Panc1 (cell line): ENCODE data around the gene USF3. TPM values are rescaled to one million over a fixed set of nuclear protein-coding genes. Genes with fewer than 3 reads are reported as not detected.

ENCODE experiments used
- ATAC-seq: fragments of 200-7000 bp; cut with Tn5 transposase; 2 replicates; pipeline ENCODE4 v1.9.1; 2020; ENCODE audit warnings: mild to moderate bottlenecking, moderate library complexity
- BruUV-seq: library from RNA; stranded (reverse); fragments of 400-500 nt; replicated peaks from 2 replicates; lab custom pipeline; 2021; lab: Mats Ljungman, UMichigan
- CTCF ChIA-PET: fragments of 300-600 bp; sonication (Branson Sonifier 250); formaldehyde crosslinking; loops from one replicate; lab custom pipeline; 2022; ENCODE audit warnings: antibody characterized with exemption; lab: Charles Lee
- POLR2A ChIA-PET: fragments of 300-600 bp; sonication (Branson Sonifier 250); formaldehyde crosslinking; loops from one replicate; lab custom pipeline; 2022; ENCODE audit warnings: antibody characterized with exemption; lab: Charles Lee
- DNase-seq: peaks from one replicate; pipeline ENCODE4 v3.0.0-alpha.2; 2010; ENCODE audit warnings: low read depth, low spot score
- H3K27ac ChIP-seq: 2 replicates; pipeline ENCODE4 v1.5.1; 2011; ENCODE audit warnings: mild to moderate bottlenecking, low read length, inconsistent platforms
- H3K27me3 ChIP-seq: fragments of 200-500 bp; sonication (Bioruptor generic); 2 replicates; pipeline ENCODE4 v1.6.0; 2014; ENCODE audit warnings: low read length, inconsistent platforms; ENCODE audit not compliant: control insufficient read depth, insufficient read depth
- H3K36me3 ChIP-seq: fragments of 200-500 bp; sonication (Bioruptor generic); 2 replicates; pipeline ENCODE4 v1.5.1; 2014; ENCODE audit warnings: inconsistent platforms, mild to moderate bottlenecking, low read length, moderate library complexity; ENCODE audit not compliant: control insufficient read depth, insufficient read depth
- H3K4me1 ChIP-seq: 2 replicates; pipeline ENCODE4 v1.5.1; 2011; ENCODE audit warnings: inconsistent platforms, mild to moderate bottlenecking, low read length, moderate library complexity; ENCODE audit not compliant: control insufficient read depth, insufficient read depth
- H3K4me3 ChIP-seq, 2 experiments: 2 replicates each; pipeline ENCODE4 v1.5.1; 2011 to 2012; ENCODE audit warnings: low read depth in 2 of 2, low read length in 2 of 2, mild to moderate bottlenecking in 2 of 2, inconsistent platforms in 1 of 2, moderate library complexity in 1 of 2
- H3K9me3 ChIP-seq: fragments of 200-500 bp; sonication (Bioruptor generic); 2 replicates; pipeline ENCODE4 v1.5.1; 2014; ENCODE audit warnings: low read depth, mild to moderate bottlenecking, inconsistent platforms, low read length, moderate library complexity; ENCODE audit not compliant: control insufficient read depth, insufficient read depth
- POLR2AphosphoS5 ChIP-seq: IDR thresholded peaks from 2 replicates; pipeline ENCODE4 v1.6.1; 2012; ENCODE audit warnings: mild to moderate bottlenecking, low read depth, low read length, moderate library complexity
- SIN3A ChIP-seq: IDR thresholded peaks from 2 replicates; pipeline ENCODE4 v1.6.1; 2012; ENCODE audit warnings: low read depth, mild to moderate bottlenecking, low read length, moderate library complexity, borderline replicate concordance; ENCODE audit not compliant: insufficient read depth
- TCF7L2 ChIP-seq: IDR thresholded peaks from 2 replicates; pipeline ENCODE4 v1.6.1; 2011; ENCODE audit warnings: mild to moderate bottlenecking, low read depth, low read length, inconsistent platforms
- in situ Hi-C: cut with HindIII; loops from 2 replicates; pipeline ENCODE4 v1.10.0; 2016; ENCODE audit warnings: low sequenced_read_pairs, low pct_unique_long_range_greater_than_20kb
- intact Hi-C: fragments of 100-400 bp; cut with micrococcal nuclease; formaldehyde crosslinking; loops from one replicate; pipeline ENCODE4 v1.10.0; 2022; ENCODE audit not compliant: unreplicated experiment
- total RNA-seq: library from RNA; stranded (reverse); gene quantifications from one replicate; pipeline ENCODE4 v1.2.1, GENCODE V29; 2021; ENCODE audit not compliant: unreplicated experiment
- TF ChIP-seq, protein P1 (sequence below), 2 experiments: IDR thresholded peaks; 2 replicates each; pipeline ENCODE4 v1.6.1; 2011 to 2012; ENCODE audit warnings: low read depth in 2 of 2, control low read depth in 1 of 2, low read length in 1 of 2, mild to moderate bottlenecking in 1 of 2, moderate library complexity in 1 of 2; ENCODE audit not compliant: insufficient read depth in 1 of 2
- TF ChIP-seq, protein P2 (sequence below): fragments of 450-650 bp; IDR thresholded peaks from 2 replicates; pipeline ENCODE4 v1.5.1; 2017; ENCODE audit warnings: mild to moderate bottlenecking

The USF3 gene
- total RNA-seq, 1 experiment from 2014 or later: 18.2 TPM

DNA sequence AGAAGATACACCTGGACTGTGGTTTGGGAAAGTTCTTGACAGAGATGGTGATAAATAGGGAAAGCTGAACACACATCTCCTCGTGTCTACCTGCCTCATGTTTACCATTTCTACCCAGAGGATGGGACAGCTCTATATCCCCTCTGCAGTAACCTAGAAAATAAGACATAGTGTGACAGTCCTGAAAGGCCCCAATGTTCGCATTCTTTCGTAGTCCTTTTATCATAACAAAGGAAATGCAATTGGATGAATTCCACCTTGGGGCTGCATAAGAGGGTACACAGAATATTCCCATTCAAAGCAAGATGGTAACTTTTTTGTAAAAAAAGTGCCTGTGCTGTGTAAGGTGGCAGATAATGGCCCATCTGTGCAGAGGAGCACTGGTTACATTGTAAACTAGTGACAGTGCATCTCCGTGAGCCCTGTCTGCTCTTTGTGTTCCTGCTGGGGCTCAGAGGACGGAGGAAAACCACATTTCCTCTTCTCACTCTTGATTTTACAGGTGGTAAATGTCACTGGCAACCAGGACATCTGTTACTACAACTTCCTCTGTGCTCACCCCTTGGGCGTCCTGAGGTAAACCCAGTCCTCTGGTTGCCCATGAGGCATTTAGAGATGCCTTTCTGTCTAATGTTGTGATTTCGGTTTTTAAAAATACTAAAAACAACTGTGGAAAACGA is 89.8 kb downstream of the USF3 start:
- Histone ChIP-seq H3K4me3 (no peak overlapping the region), H3K9me3 (no peaks in the 10 kb centered on the region), H3K27ac (no peak overlapping the region), H3K4me1 (no peaks in the 10 kb centered on the region), H3K36me3 (no peaks in the 10 kb centered on the region), H3K27me3 (peaks cover 28% of the 10 kb centered on the region)
- no TSS peak for BruUV-seq
- no peak for ATAC-seq
- in situ Hi-C loops (no loop called here), intact Hi-C loops (no loop called here)
- TF ChIP-seq, protein P1, sequence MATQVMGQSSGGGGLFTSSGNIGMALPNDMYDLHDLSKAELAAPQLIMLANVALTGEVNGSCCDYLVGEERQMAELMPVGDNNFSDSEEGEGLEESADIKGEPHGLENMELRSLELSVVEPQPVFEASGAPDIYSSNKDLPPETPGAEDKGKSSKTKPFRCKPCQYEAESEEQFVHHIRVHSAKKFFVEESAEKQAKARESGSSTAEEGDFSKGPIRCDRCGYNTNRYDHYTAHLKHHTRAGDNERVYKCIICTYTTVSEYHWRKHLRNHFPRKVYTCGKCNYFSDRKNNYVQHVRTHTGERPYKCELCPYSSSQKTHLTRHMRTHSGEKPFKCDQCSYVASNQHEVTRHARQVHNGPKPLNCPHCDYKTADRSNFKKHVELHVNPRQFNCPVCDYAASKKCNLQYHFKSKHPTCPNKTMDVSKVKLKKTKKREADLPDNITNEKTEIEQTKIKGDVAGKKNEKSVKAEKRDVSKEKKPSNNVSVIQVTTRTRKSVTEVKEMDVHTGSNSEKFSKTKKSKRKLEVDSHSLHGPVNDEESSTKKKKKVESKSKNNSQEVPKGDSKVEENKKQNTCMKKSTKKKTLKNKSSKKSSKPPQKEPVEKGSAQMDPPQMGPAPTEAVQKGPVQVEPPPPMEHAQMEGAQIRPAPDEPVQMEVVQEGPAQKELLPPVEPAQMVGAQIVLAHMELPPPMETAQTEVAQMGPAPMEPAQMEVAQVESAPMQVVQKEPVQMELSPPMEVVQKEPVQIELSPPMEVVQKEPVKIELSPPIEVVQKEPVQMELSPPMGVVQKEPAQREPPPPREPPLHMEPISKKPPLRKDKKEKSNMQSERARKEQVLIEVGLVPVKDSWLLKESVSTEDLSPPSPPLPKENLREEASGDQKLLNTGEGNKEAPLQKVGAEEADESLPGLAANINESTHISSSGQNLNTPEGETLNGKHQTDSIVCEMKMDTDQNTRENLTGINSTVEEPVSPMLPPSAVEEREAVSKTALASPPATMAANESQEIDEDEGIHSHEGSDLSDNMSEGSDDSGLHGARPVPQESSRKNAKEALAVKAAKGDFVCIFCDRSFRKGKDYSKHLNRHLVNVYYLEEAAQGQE (IDR thresholded peaks at IDR 0.05; ENCODE audit: insufficient read depth in 1 of 2, low read depth in 2 of 2, low read length in 1 of 2): no peak
- TF ChIP-seq POLR2AphosphoS5 (no peak), SIN3A (no peak), TCF7L2 (no peak)
- TF ChIP-seq, protein P2, sequence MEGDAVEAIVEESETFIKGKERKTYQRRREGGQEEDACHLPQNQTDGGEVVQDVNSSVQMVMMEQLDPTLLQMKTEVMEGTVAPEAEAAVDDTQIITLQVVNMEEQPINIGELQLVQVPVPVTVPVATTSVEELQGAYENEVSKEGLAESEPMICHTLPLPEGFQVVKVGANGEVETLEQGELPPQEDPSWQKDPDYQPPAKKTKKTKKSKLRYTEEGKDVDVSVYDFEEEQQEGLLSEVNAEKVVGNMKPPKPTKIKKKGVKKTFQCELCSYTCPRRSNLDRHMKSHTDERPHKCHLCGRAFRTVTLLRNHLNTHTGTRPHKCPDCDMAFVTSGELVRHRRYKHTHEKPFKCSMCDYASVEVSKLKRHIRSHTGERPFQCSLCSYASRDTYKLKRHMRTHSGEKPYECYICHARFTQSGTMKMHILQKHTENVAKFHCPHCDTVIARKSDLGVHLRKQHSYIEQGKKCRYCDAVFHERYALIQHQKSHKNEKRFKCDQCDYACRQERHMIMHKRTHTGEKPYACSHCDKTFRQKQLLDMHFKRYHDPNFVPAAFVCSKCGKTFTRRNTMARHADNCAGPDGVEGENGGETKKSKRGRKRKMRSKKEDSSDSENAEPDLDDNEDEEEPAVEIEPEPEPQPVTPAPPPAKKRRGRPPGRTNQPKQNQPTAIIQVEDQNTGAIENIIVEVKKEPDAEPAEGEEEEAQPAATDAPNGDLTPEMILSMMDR: no peak
- no peak for DNase-seq
- ChIA-PET CTCF (no interaction called here), POLR2A (no interaction called here)

DNA sequence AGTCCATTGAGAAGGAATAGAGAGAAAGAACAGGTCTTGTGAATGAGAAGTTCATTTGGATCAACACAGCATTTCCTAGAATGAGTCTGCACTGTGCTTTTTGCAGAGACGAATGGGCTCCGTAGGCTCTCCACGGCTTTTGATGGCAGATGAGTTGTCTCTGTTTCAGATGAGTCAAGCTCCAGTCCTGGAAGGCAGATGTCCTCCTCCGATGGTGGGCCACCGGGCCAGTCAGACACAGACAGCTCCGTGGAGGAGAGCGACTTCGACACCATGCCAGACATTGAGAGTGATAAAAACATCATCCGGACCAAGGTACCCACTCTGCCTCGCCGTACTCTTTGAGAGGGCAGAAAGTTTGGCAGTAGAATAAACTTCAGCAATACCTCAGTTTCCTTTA is 93.6 kb downstream of the USF3 start:
- H3K4me3 ChIP-seq: no peak overlapping the region
- no peak overlapping the region for H3K27ac ChIP-seq
- no peaks in the 10 kb centered on the region for H3K36me3 ChIP-seq
- H3K27me3 ChIP-seq: peaks cover 24% of the 10 kb centered on the region
- ATAC-seq: no peak
- ChIA-PET POLR2A (no interaction called here), CTCF (interaction anchor here (0.6 kb wide), 1 partner anchor 133 kb away, joined by 3 read pairs; no protein-coding TSS in a partner anchor)
- no peaks in the 10 kb centered on the region for H3K9me3 ChIP-seq
- intact Hi-C loops: no loop called here
- DNase-seq: no peak
- in situ Hi-C loops: no loop called here
- H3K4me1 ChIP-seq: no peaks in the 10 kb centered on the region
- TF ChIP-seq POLR2AphosphoS5: no peak
- TF ChIP-seq, protein P1 (IDR thresholded peaks at IDR 0.05; ENCODE audit: insufficient read depth in 1 of 2, low read depth in 2 of 2, low read length in 1 of 2): no peak
- no peak for TF ChIP-seq SIN3A
- TF ChIP-seq, protein P2: no peak
- TF ChIP-seq TCF7L2: no peak
- BruUV-seq: no TSS peak
